C4-2B (cell line): ENCODE data around the gene ACER1.

Experiments
- CTCF ChIP-seq: fragments of 450-650 bp; conservative IDR thresholded peaks from 2 replicates; pipeline ENCODE4 v1.5.1; 2017; ENCODE audit warnings: mild to moderate bottlenecking
- ZFX ChIP-seq: fragments of 450-650 bp; IDR thresholded peaks from 2 replicates; pipeline ENCODE4 v1.6.1; 2017

GRCh38 chr19:6259312-6259861 is 74.0 kb downstream of the ACER1 start:
- TF ChIP-seq CTCF (no peak), ZFX (no peak)
